Fibroblast of pulmonary artery (primary cell): ENCODE results near the gene LRMDA.
"Not testable (repeated sequence)": the region's sequence is repeated elsewhere in the genome, so short reads cannot be mapped to it uniquely, and the experiment has no call there.

Source experiments
- DNase-seq: peaks from one replicate; pipeline ENCODE4 v3.0.0-alpha.2; 2010; ENCODE audit warnings: low read depth
- H3K4me3 ChIP-seq: replicated peaks from 2 replicates; pipeline ENCODE4 v1.5.1; 2011; ENCODE audit warnings: low read depth, mild to moderate bottlenecking, control low read depth, low read length, moderate library complexity
- CTCF ChIP-seq: IDR thresholded peaks from 2 replicates; pipeline ENCODE4 v1.5.1; 2011; ENCODE audit warnings: mild to moderate bottlenecking, control low read depth, low read length, inconsistent platforms; ENCODE audit errors: missing control alignments

The LRMDA gene

GRCh38 chr10:75738924-75739323 lies 307.5 kb downstream of the LRMDA start:
- no peak for TF ChIP-seq CTCF
- no peak overlapping the region for H3K4me3 ChIP-seq
- DNase-seq = no peak

GRCh38 chr10:75739414-75740143 lies 308.2 kb downstream of the LRMDA start:
- TF ChIP-seq CTCF = no peak
- no peak overlapping the region for H3K4me3 ChIP-seq
- no peak for DNase-seq

- H3K4me3 ChIP-seq = no peak overlapping the region
- no peak for TF ChIP-seq CTCF
- no peak for DNase-seq
These were observed 309.1 kb downstream of the LRMDA start for GRCh38 chr10:75740541-75740940.

- no peak for TF ChIP-seq CTCF
- no peak overlapping the region for H3K4me3 ChIP-seq
- no peak for DNase-seq
These were observed 310.9 kb downstream of the LRMDA start for GRCh38 chr10:75742355-75742754.

- no peak overlapping the region for H3K4me3 ChIP-seq
- no peak for DNase-seq
These were observed 311.9 kb downstream of the LRMDA start for GRCh38 chr10:75743291-75743778.

GRCh38 chr10:75744261-75744660 lies 312.8 kb downstream of the LRMDA start:
- TF ChIP-seq CTCF = no peak
- no peak overlapping the region for H3K4me3 ChIP-seq
- no peak for DNase-seq

More at GRCh38 chr10:75743291-75743778, 311.9 kb downstream of the LRMDA start:
- no peak for TF ChIP-seq CTCF

- no peak for TF ChIP-seq CTCF
- no peak for DNase-seq
- H3K4me3 ChIP-seq = no peak overlapping the region
These were observed 314.9 kb downstream of the LRMDA start for GRCh38 chr10:75746356-75746755.

- not testable (repeated sequence) for DNase-seq, H3K4me3 ChIP-seq
These were observed 318.9 kb downstream of the LRMDA start for GRCh38 chr10:75750093-75750875.
